ENCODE measurements around the gene KLHL17. TPM values are rescaled to one million over a fixed set of nuclear protein-coding genes. Genes with fewer than 3 reads are reported as not detected.

The KLHL17 gene
- total RNA-seq, 2 experiments from 2014 or later, result 23.6 to 27.1 TPM

GRCh38 chr1:934991-935750, 25.2 kb upstream of the KLHL17 start:
- CTCF ChIA-PET, result no interaction called here
- Mint-ChIP-seq H3K4me3 (no peak overlapping the region), H3K4me1 (no peaks in the 10 kb centered on the region)

GRCh38 chr1:935751-936231, 24.6 kb upstream of the KLHL17 start:
- no peak overlapping the region for H3K4me3 Mint-ChIP-seq
- ChIA-PET POLR2A (no interaction called here), CTCF (no interaction called here)
- H3K27me3 Mint-ChIP-seq, result peaks cover 37% of the 10 kb centered on the region
- H3K36me3 Mint-ChIP-seq (ENCODE audit: low read depth), result no peaks in the 10 kb centered on the region
- H3K27ac Mint-ChIP-seq, result no peak overlapping the region
- H3K4me1 Mint-ChIP-seq, result no peaks in the 10 kb centered on the region
- no peak for DNase-seq
- H3K9me3 Mint-ChIP-seq, result no peaks in the 10 kb centered on the region

More at GRCh38 chr1:934991-935750, 25.2 kb upstream of the KLHL17 start:
- no peak overlapping the region for H3K27ac Mint-ChIP-seq
- no peaks in the 10 kb centered on the region for H3K36me3 Mint-ChIP-seq (ENCODE audit: low read depth)
- H3K27me3 Mint-ChIP-seq, result peaks cover 33% of the 10 kb centered on the region
- POLR2A ChIA-PET, result no interaction called here
- no peaks in the 10 kb centered on the region for H3K9me3 Mint-ChIP-seq
- no peak for DNase-seq

- H3K36me3 Mint-ChIP-seq (ENCODE audit: low read depth), result no peaks in the 10 kb centered on the region
- ChIA-PET POLR2A (no interaction called here), CTCF (no interaction called here)
- no peak overlapping the region for H3K27ac Mint-ChIP-seq
- no peak for DNase-seq
- H3K4me1 Mint-ChIP-seq, result peaks cover 3% of the 10 kb centered on the region
- H3K9me3 Mint-ChIP-seq, result no peaks in the 10 kb centered on the region
- peaks cover 37% of the 10 kb centered on the region for H3K27me3 Mint-ChIP-seq
- H3K4me3 Mint-ChIP-seq, result no peak overlapping the region
These were observed 23.8 kb upstream of the KLHL17 start for GRCh38 chr1:936348-937264.

- H3K36me3 Mint-ChIP-seq (ENCODE audit: low read depth), result no peaks in the 10 kb centered on the region
These were observed 22.9 kb upstream of the KLHL17 start for GRCh38 chr1:937521-937920.

GRCh38 chr1:938088-938683, 22.2 kb upstream of the KLHL17 start:
- H3K27me3 Mint-ChIP-seq, result peaks cover 42% of the 10 kb centered on the region
- no peak overlapping the region for H3K4me3 Mint-ChIP-seq
- H3K27ac Mint-ChIP-seq, result no peak overlapping the region
- no peaks in the 10 kb centered on the region for H3K9me3 Mint-ChIP-seq
- DNase-seq, result no peak
- no peaks in the 10 kb centered on the region for H3K36me3 Mint-ChIP-seq (ENCODE audit: low read depth)
- POLR2A ChIA-PET, result no interaction called here
- peaks cover 3% of the 10 kb centered on the region for H3K4me1 Mint-ChIP-seq
- CTCF ChIA-PET, result interaction anchor here (1.0 to 1.9 kb wide), 4 partner anchors 24 to 184 kb away, joined by 3 to 9 read pairs (median 4); no protein-coding TSS in a partner anchor

More at GRCh38 chr1:937521-937920, 22.9 kb upstream of the KLHL17 start:
- no peaks in the 10 kb centered on the region for H3K9me3 Mint-ChIP-seq
- H3K4me3 Mint-ChIP-seq, result no peak overlapping the region
- H3K27ac Mint-ChIP-seq, result no peak overlapping the region
- H3K4me1 Mint-ChIP-seq, result peaks cover 3% of the 10 kb centered on the region
- H3K27me3 Mint-ChIP-seq, result peaks cover 37% of the 10 kb centered on the region
- DNase-seq, result no peak
- ChIA-PET POLR2A (no interaction called here), CTCF (interaction anchor here (1.3 to 1.9 kb wide), 2 partner anchors 26 to 33 kb away, joined by 5 to 9 read pairs; no protein-coding TSS in a partner anchor)

- Mint-ChIP-seq H3K9me3 (no peaks in the 10 kb centered on the region), H3K27me3 (peaks cover 41% of the 10 kb centered on the region), H3K4me1 (peaks cover 3% of the 10 kb centered on the region), H3K27ac (no peak overlapping the region), H3K4me3 (no peak overlapping the region), H3K36me3 (ENCODE audit: low read depth) (no peaks in the 10 kb centered on the region)
- no peak for DNase-seq
- ChIA-PET POLR2A (no interaction called here), CTCF (interaction anchor here (1.0 to 1.9 kb wide), 5 partner anchors 24 to 301 kb away, joined by 3 to 9 read pairs (median 4); no protein-coding TSS in a partner anchor)
These were observed 21.5 kb upstream of the KLHL17 start for GRCh38 chr1:938711-939489.

- Mint-ChIP-seq H3K27ac (no peak overlapping the region), H3K36me3 (ENCODE audit: low read depth) (no peaks in the 10 kb centered on the region), H3K9me3 (no peaks in the 10 kb centered on the region), H3K27me3 (peaks cover 41% of the 10 kb centered on the region), H3K4me3 (no peak overlapping the region), H3K4me1 (peaks cover 3% of the 10 kb centered on the region)
- no peak for DNase-seq
- CTCF ChIA-PET, result interaction anchor here (1.2 to 2.0 kb wide), 3 partner anchors 9 to 300 kb away, joined by 3 to 6 read pairs (median 5); no protein-coding TSS in a partner anchor
- POLR2A ChIA-PET, result no interaction called here
These were observed 20.8 kb upstream of the KLHL17 start for GRCh38 chr1:939511-940106.

GRCh38 chr1:940107-941014, 20.0 kb upstream of the KLHL17 start:
- no peak for DNase-seq
- CTCF ChIA-PET, result interaction anchor here (0.6 to 2.0 kb wide), 5 partner anchors 8 to 299 kb away, joined by 3 to 6 read pairs (median 5); no protein-coding TSS in a partner anchor

GRCh38 chr1:941015-941587, 19.3 kb upstream of the KLHL17 start:
- H3K4me1 Mint-ChIP-seq, result peaks cover 4% of the 10 kb centered on the region
- peaks cover 7% of the 10 kb centered on the region for H3K36me3 Mint-ChIP-seq (ENCODE audit: low read depth)
- peaks cover 32% of the 10 kb centered on the region for H3K27me3 Mint-ChIP-seq
- H3K4me3 Mint-ChIP-seq, result peak overlapping the region; percentile 53
- ChIA-PET POLR2A (no interaction called here), CTCF (interaction anchor here (1.0 to 2.0 kb wide), 3 partner anchors 9 to 36 kb away, joined by 3 to 5 read pairs (median 3); no protein-coding TSS in a partner anchor)
- DNase-seq, result no peak
- H3K27ac Mint-ChIP-seq, result no peak overlapping the region
- no peaks in the 10 kb centered on the region for H3K9me3 Mint-ChIP-seq

More at GRCh38 chr1:940107-941014, 20.0 kb upstream of the KLHL17 start:
- H3K4me3 Mint-ChIP-seq, result no peak overlapping the region
- peaks cover 35% of the 10 kb centered on the region for H3K27me3 Mint-ChIP-seq
- H3K36me3 Mint-ChIP-seq (ENCODE audit: low read depth), result peaks cover 4% of the 10 kb centered on the region
- POLR2A ChIA-PET, result no interaction called here
- H3K27ac Mint-ChIP-seq, result no peak overlapping the region
- peaks cover 3% of the 10 kb centered on the region for H3K4me1 Mint-ChIP-seq
- no peaks in the 10 kb centered on the region for H3K9me3 Mint-ChIP-seq

GRCh38 chr1:941588-942383, 18.6 kb upstream of the KLHL17 start:
- POLR2A ChIA-PET, result no interaction called here
- Mint-ChIP-seq H3K36me3 (ENCODE audit: low read depth) (peaks cover 7% of the 10 kb centered on the region), H3K4me3 (no peak overlapping the region), H3K27ac (no peak overlapping the region), H3K4me1 (peaks cover 4% of the 10 kb centered on the region), H3K27me3 (peaks cover 32% of the 10 kb centered on the region), H3K9me3 (no peaks in the 10 kb centered on the region)
- CTCF ChIA-PET, result interaction anchor here (1.0 to 2.0 kb wide), 2 partner anchors 30 to 37 kb away, joined by 3 to 5 read pairs; no protein-coding TSS in a partner anchor
- no peak for DNase-seq

All from activated CD4-positive, alpha-beta T cell treated with anti-CD3 and anti-CD28 coated beads, Interleukin-2, amount 10 ng/mL, durations not matched to agents 7 days and 5 days (primary cell).